Right atrium auricular region (tissue), 2 donors: Measurements from ENCODE around the gene ELMO3. TPM values are rescaled to one million over a fixed set of nuclear protein-coding genes. Genes with fewer than 3 reads are reported as not detected.

Experiments used
- DNase-seq: peaks from one replicate; pipeline ENCODE4 v3.0.0-alpha.2; 2019; ENCODE audit warnings: low spot score
- H3K27ac ChIP-seq, 2 donors: fragments of 200-600 bp; sonication (generic); 1 replicate in 1 of 2; 2 replicates in 1 of 2; pipeline ENCODE4 v1.5.1; 2016 to 2019
- H3K27me3 ChIP-seq, 2 donors: fragments of 200-600 bp; sonication (generic); one replicate each; pipeline versions ENCODE4 v1.5.1 to v1.6.0; 2017 to 2019
- H3K36me3 ChIP-seq: fragments of 200-600 bp; sonication (generic); one replicate; pipeline ENCODE4 v1.5.1; 2016
- H3K4me1 ChIP-seq, 2 donors: fragments of 200-600 bp; sonication (generic); one replicate each; pipeline versions ENCODE4 v1.5.1 to v1.6.0; 2017 to 2019
- H3K4me3 ChIP-seq, 2 donors: fragments of 200-600 bp; sonication (generic); 1 replicate in 1 of 2; 2 replicates in 1 of 2; pipeline ENCODE4 v1.5.1; 2017 to 2019; ENCODE audit warnings: mild to moderate bottlenecking in 1 of 2, moderate library complexity in 1 of 2
- H3K9me3 ChIP-seq, 2 donors: fragments of 200-600 bp; sonication (generic); one replicate each; pipeline ENCODE4 v1.5.1; 2019
- CTCF ChIP-seq, 2 donors: fragments of 200-600 bp; sonication (generic); IDR thresholded peaks; one replicate each; pipeline ENCODE4 v1.5.1; 2019; ENCODE audit warnings: antibody characterized with exemption in 2 of 2
- total RNA-seq, 2 donors: library from RNA; depleted of rRNA; stranded (reverse); fragments of >200 nt; gene quantifications; one replicate each; pipeline ENCODE4 v1.1.0, GENCODE V29; 2016

The ELMO3 gene
- total RNA-seq, 2 donors from 2014 or later = 0.37 to 2.2 TPM

- no peak for DNase-seq
- TF ChIP-seq CTCF (IDR thresholded peaks at IDR 0.05) = no peak
- peak overlapping the region; percentile 3 to 10 for H3K27ac ChIP-seq
- H3K9me3 ChIP-seq = no peaks in the 10 kb centered on the region
- H3K36me3 ChIP-seq = peaks cover 24% of the 10 kb centered on the region
- no peak overlapping the region for H3K4me3 ChIP-seq
- no peaks in the 10 kb centered on the region for H3K27me3 ChIP-seq
- H3K4me1 ChIP-seq = peaks cover 0 to 29% of the 10 kb centered on the region in 2 donors
These were observed 8.2 kb upstream of the ELMO3 start for GRCh38 chr16:67190448-67191399.

- TF ChIP-seq CTCF (IDR thresholded peaks at IDR 0.05) = no peak
- DNase-seq = no peak
These were observed 7.4 kb upstream of the ELMO3 start for GRCh38 chr16:67191411-67191994.

GRCh38 chr16:67191995-67192681, 6.8 kb upstream of the ELMO3 start, which contains the start of gene E2F4:
Gene E2F4, plus strand, starts transcription at chr16:67192155. Its CDS starts 73 bp downstream, at chr16:67192228.
- H3K9me3 ChIP-seq = no peaks in the 10 kb centered on the region
- H3K27ac ChIP-seq = peak within 1 kb of the TSS; percentile 76 to 78
- H3K36me3 ChIP-seq = peaks cover 38% of the 10 kb centered on the region
- no peaks in the 10 kb centered on the region for H3K27me3 ChIP-seq
- peak within 1 kb of the TSS; percentile 87 to 98 for H3K4me3 ChIP-seq
- peak; percentile 94 for DNase-seq
- peaks cover 0 to 27% of the 10 kb centered on the region in 2 donors for H3K4me1 ChIP-seq
- peak in 1 of 2 donors; percentile 12 for TF ChIP-seq CTCF (IDR thresholded peaks at IDR 0.05)

More at GRCh38 chr16:67191411-67191994, 7.4 kb upstream of the ELMO3 start:
- Histone ChIP-seq H3K4me3 (peak overlapping the region; percentile 87 to 98), H3K36me3 (peaks cover 32% of the 10 kb centered on the region), H3K4me1 (peaks cover 0 to 27% of the 10 kb centered on the region in 2 donors), H3K27me3 (no peaks in the 10 kb centered on the region), H3K27ac (peak overlapping the region in 1 of 2 donors; percentile 78), H3K9me3 (no peaks in the 10 kb centered on the region)

- Histone ChIP-seq H3K36me3 (peaks cover 45% of the 10 kb centered on the region), H3K4me3 (peak overlapping the region; percentile 87 to 98), H3K27me3 (no peaks in the 10 kb centered on the region), H3K27ac (peak overlapping the region; percentile 76 to 78), H3K4me1 (peaks cover 0 to 29% of the 10 kb centered on the region in 2 donors), H3K9me3 (no peaks in the 10 kb centered on the region)
- DNase-seq = no peak
- no peak for TF ChIP-seq CTCF (IDR thresholded peaks at IDR 0.05)
These were observed 6.1 kb upstream of the ELMO3 start for GRCh38 chr16:67192781-67193361.

GRCh38 chr16:67193536-67193935, 5.4 kb upstream of the ELMO3 start:
- H3K27ac ChIP-seq = no peak overlapping the region
- H3K27me3 ChIP-seq = no peaks in the 10 kb centered on the region
- no peak for TF ChIP-seq CTCF (IDR thresholded peaks at IDR 0.05)
- H3K9me3 ChIP-seq = no peaks in the 10 kb centered on the region
- H3K4me1 ChIP-seq = peaks cover 0 to 36% of the 10 kb centered on the region in 2 donors
- no peak overlapping the region for H3K4me3 ChIP-seq
- no peak for DNase-seq
- H3K36me3 ChIP-seq = peaks cover 50% of the 10 kb centered on the region
